Transverse colon (tissue), 4 donors: ENCODE data around the gene UPP2.

Experiments used
- CTCF ChIP-seq, 5 experiments: fragments of 200-600 bp in 3 of 5; fragments of 450-650 bp in 2 of 5; sonication (generic) in 3 of 5; IDR thresholded peaks; 1 replicate in 2 of 5; 2 replicates in 3 of 5; pipeline ENCODE4 v1.5.1; 2016 to 2017; ENCODE audit warnings: antibody characterized with exemption in 5 of 5, inconsistent platforms in 3 of 5, mild to moderate bottlenecking in 2 of 5, moderate library complexity in 1 of 5
- EP300 ChIP-seq: sonication (generic); formaldehyde crosslinking; IDR thresholded peaks from one replicate; pipeline ENCODE4 v1.6.1; 2017; ENCODE audit warnings: antibody characterized with exemption, low read depth
- POLR2A ChIP-seq: fragments of 450-650 bp; IDR thresholded peaks from one replicate; pipeline ENCODE4 v1.6.1; 2016; ENCODE audit warnings: antibody characterized with exemption, mild to moderate bottlenecking, moderate library complexity
- POLR2AphosphoS5 ChIP-seq, 3 donors: sonication (generic); formaldehyde crosslinking; IDR thresholded peaks; one replicate each; pipeline ENCODE4 v1.6.1; 2016; ENCODE audit warnings: antibody characterized with exemption in 3 of 3

- no peak for TF ChIP-seq EP300
- TF ChIP-seq CTCF (IDR thresholded peaks at IDR 0.05) = no peak
- TF ChIP-seq POLR2AphosphoS5 (IDR thresholded peaks at IDR 0.05) = no peak
- TF ChIP-seq POLR2A = no peak
Observed at GRCh38 chr2:158182676-158183295, 81.1 kb downstream of the UPP2 start.
